ENCODE results near the gene TAF11.

DNA sequence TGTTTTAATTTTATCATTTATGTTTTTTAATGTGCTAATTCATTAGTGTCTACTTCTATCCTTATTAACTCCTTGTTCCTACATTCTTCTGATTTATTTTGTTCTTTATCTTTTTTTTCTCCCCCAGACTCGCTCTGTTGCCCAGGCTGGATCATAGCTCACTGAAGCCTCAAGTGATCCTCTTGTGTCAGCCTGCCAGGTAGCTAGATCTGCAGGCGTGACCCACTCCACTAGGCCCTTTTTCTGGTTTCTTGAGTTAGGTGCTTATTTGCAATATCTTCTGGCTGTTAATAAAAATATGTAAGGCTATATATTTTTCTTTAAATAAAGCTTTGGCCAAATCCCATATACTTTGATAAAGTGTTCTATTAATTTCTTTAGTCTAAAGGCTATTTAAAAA, 2.8 kb downstream of the TAF11 start:
- TF ChIP-seq TCF4 (CRISPR knock-in tag; IDR thresholded peaks at IDR 0.05; ENCODE audit: borderline replicate concordance): no peak
- TF ChIP-seq OSR1 (CRISPR knock-in tag; IDR thresholded peaks at IDR 0.05): no peak
- no peak for TF ChIP-seq ZC3H10 (CRISPR knock-in tag; IDR thresholded peaks at IDR 0.05)
- TF ChIP-seq ESRRG (CRISPR knock-in tag; IDR thresholded peaks at IDR 0.05): no peak
- TF ChIP-seq, protein P1, sequence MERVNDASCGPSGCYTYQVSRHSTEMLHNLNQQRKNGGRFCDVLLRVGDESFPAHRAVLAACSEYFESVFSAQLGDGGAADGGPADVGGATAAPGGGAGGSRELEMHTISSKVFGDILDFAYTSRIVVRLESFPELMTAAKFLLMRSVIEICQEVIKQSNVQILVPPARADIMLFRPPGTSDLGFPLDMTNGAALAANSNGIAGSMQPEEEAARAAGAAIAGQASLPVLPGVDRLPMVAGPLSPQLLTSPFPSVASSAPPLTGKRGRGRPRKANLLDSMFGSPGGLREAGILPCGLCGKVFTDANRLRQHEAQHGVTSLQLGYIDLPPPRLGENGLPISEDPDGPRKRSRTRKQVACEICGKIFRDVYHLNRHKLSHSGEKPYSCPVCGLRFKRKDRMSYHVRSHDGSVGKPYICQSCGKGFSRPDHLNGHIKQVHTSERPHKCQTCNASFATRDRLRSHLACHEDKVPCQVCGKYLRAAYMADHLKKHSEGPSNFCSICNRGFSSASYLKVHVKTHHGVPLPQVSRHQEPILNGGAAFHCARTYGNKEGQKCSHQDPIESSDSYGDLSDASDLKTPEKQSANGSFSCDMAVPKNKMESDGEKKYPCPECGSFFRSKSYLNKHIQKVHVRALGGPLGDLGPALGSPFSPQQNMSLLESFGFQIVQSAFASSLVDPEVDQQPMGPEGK (CRISPR knock-in tag; IDR thresholded peaks at IDR 0.05; ENCODE audit: borderline replicate concordance): no peak
- no peak for TF ChIP-seq ISL1 (CRISPR knock-in tag; IDR thresholded peaks at IDR 0.05)

All from SK-N-SH treated with all-trans-retinoic acid at 6 μM for 48 hours (cell line).